WTC11 (cell line): Measurements from ENCODE around the gene NRG3. TPM values are rescaled to one million over a fixed set of nuclear protein-coding genes. Genes with fewer than 3 reads are reported as not detected.

ENCODE experiments used
- ATAC-seq: fragments of 200-7000 bp; cut with Tn5 transposase; 2 replicates; pipeline ENCODE4 v1.10.0; 2021; ENCODE audit warnings: mild to moderate bottlenecking, moderate library complexity
- CTCF ChIA-PET: fragments of 300-600 bp; sonication (Branson Sonifier 250); formaldehyde crosslinking; loops from one replicate; lab custom pipeline; 2021; ENCODE audit warnings: antibody characterized with exemption; lab: Charles Lee
- POLR2A ChIA-PET: fragments of 350-600 bp; sonication (Branson Sonifier 250); formaldehyde crosslinking; loops from one replicate; lab custom pipeline; 2021; ENCODE audit warnings: antibody characterized with exemption; lab: Charles Lee
- DNase-seq: peaks from one replicate; pipeline ENCODE4 v3.0.0; 2021; ENCODE audit warnings: low spot score
- H3K27ac Mint-ChIP-seq: 2 replicates; pipeline ENCODE4 v1.8.0; 2021; ENCODE audit warnings: mixed read lengths
- H3K27me3 Mint-ChIP-seq: 2 replicates; pipeline ENCODE4 v1.8.0; 2021; ENCODE audit warnings: low read depth, mild to moderate bottlenecking, moderate library complexity, mixed read lengths
- H3K36me3 Mint-ChIP-seq: 2 replicates; pipeline ENCODE4 v1.8.0; 2021; ENCODE audit warnings: mixed read lengths
- H3K4me1 Mint-ChIP-seq: 2 replicates; pipeline ENCODE4 v1.8.0; 2022; ENCODE audit warnings: mixed read lengths
- H3K4me3 Mint-ChIP-seq: 2 replicates; pipeline ENCODE4 v1.8.0; 2021; ENCODE audit warnings: mild to moderate bottlenecking, moderate library complexity, mixed read lengths
- H3K9me3 Mint-ChIP-seq: 2 replicates; pipeline ENCODE4 v1.8.0; 2021; ENCODE audit warnings: mixed read lengths
- ATF3 ChIP-seq: sonication (generic); formaldehyde crosslinking; conservative IDR thresholded peaks from 2 replicates; pipeline ENCODE4 v1.8.1; 2022; ENCODE audit warnings: mild to moderate bottlenecking, missing genetic modification reagents
- CBFB ChIP-seq: sonication (generic); formaldehyde crosslinking; IDR thresholded peaks from 2 replicates; pipeline ENCODE4 v1.8.1; 2022; ENCODE audit warnings: mild to moderate bottlenecking, low read depth, missing genetic modification reagents
- E2F1 ChIP-seq: sonication (generic); formaldehyde crosslinking; IDR thresholded peaks from 2 replicates; pipeline ENCODE4 v1.8.0; 2022; ENCODE audit warnings: mild to moderate bottlenecking, missing genetic modification reagents
- GTF2I ChIP-seq: fragments of 250-450 bp; sonication (Bioruptor Pico); conservative IDR thresholded peaks from 2 replicates; pipeline ENCODE4 v1.4.0; 2021; ENCODE audit warnings: mild to moderate bottlenecking
- IRF2 ChIP-seq: sonication (generic); formaldehyde crosslinking; IDR thresholded peaks from 2 replicates; pipeline ENCODE4 v1.8.0; 2022; ENCODE audit warnings: low read depth, missing genetic modification reagents, borderline replicate concordance
- NR2C2 ChIP-seq: sonication (generic); formaldehyde crosslinking; IDR thresholded peaks from 2 replicates; pipeline ENCODE4 v1.8.0; 2022; ENCODE audit warnings: mild to moderate bottlenecking, missing genetic modification reagents
- NR3C1 ChIP-seq: sonication (generic); formaldehyde crosslinking; conservative IDR thresholded peaks from 2 replicates; pipeline ENCODE4 v1.8.1; 2023; ENCODE audit warnings: low read depth, mild to moderate bottlenecking, missing genetic modification reagents
- PRDM15 ChIP-seq: sonication (generic); formaldehyde crosslinking; IDR thresholded peaks from 2 replicates; pipeline ENCODE4 v1.8.0; 2022; ENCODE audit warnings: missing genetic modification reagents
- RELA ChIP-seq: sonication (generic); formaldehyde crosslinking; IDR thresholded peaks from 2 replicates; pipeline ENCODE4 v1.8.1; 2022; ENCODE audit warnings: missing genetic modification reagents, mild to moderate bottlenecking, borderline replicate concordance
- SMAD3 ChIP-seq: sonication (generic); formaldehyde crosslinking; IDR thresholded peaks from 2 replicates; pipeline ENCODE4 v1.8.0; 2022; ENCODE audit warnings: missing genetic modification reagents, mild to moderate bottlenecking, borderline replicate concordance
- ZBTB21 ChIP-seq: sonication (generic); formaldehyde crosslinking; IDR thresholded peaks from 2 replicates; pipeline ENCODE4 v1.8.1; 2023; ENCODE audit warnings: mild to moderate bottlenecking, missing genetic modification reagents, borderline replicate concordance
- ZMAT4 ChIP-seq: fragments of 250-450 bp; sonication (Bioruptor Pico); IDR thresholded peaks from 2 replicates; pipeline ENCODE4 v1.9.0; 2021; ENCODE audit warnings: mild to moderate bottlenecking
- ZNF281 ChIP-seq: sonication (generic); formaldehyde crosslinking; IDR thresholded peaks from 2 replicates; pipeline ENCODE4 v1.8.0; 2023; ENCODE audit warnings: mild to moderate bottlenecking, missing genetic modification reagents
- ZNF423 ChIP-seq: fragments of 250-450 bp; sonication (Bioruptor Pico); IDR thresholded peaks from 2 replicates; pipeline ENCODE4 v2.1.2; 2022; ENCODE audit warnings: mild to moderate bottlenecking, moderate library complexity
- ZNF532 ChIP-seq: fragments of 250-450 bp; sonication (Bioruptor Pico); IDR thresholded peaks from 2 replicates; pipeline ENCODE4 v1.9.0; 2021; ENCODE audit warnings: mild to moderate bottlenecking, borderline replicate concordance
- total RNA-seq: library from RNA; stranded (reverse); gene quantifications from 3 replicates; pipeline ENCODE4 v1.2.3, GENCODE V29; 2021

NRG3 gene
- total RNA-seq, 1 experiment from 2014 or later: 7.0 TPM

GRCh38 chr10:82942286-82943099, 1067.5 kb downstream of the NRG3 start:
- CTCF ChIA-PET: no interaction called here
- Mint-ChIP-seq H3K4me3 (no peak overlapping the region), H3K9me3 (peaks cover 24% of the 10 kb centered on the region), H3K27ac (no peak overlapping the region), H3K36me3 (peaks cover 13% of the 10 kb centered on the region; the same call in 1 of the 2 replicates), H3K27me3 (no peaks in the 10 kb centered on the region), H3K4me1 (no peaks in the 10 kb centered on the region)
- no peak for DNase-seq
- POLR2A ChIA-PET: no interaction called here
- ATAC-seq: no peak
- TF ChIP-seq ZNF281 (CRISPR knock-in tag) (no peak), ZNF532 (CRISPR knock-in tag) (no peak), PRDM15 (no peak), SMAD3 (no peak), RELA (no peak), ZNF423 (CRISPR knock-in tag) (no peak), CBFB (CRISPR knock-in tag) (no peak), ZBTB21 (CRISPR knock-in tag) (no peak), GTF2I (CRISPR knock-in tag) (no peak), E2F1 (CRISPR knock-in tag) (no peak), NR3C1 (CRISPR knock-in tag) (no peak), ATF3 (CRISPR knock-in tag) (no peak), ZMAT4 (CRISPR knock-in tag) (no peak), NR2C2 (CRISPR knock-in tag) (no peak), IRF2 (CRISPR knock-in tag) (no peak)
